HG03108 (cell line): ENCODE results near the gene APOB.
"Not testable (repeated sequence)": the region's sequence is repeated elsewhere in the genome, so short reads cannot be mapped to it uniquely, and the experiment has no call there.

Experiments
- ATAC-seq: cut with Tn5 transposase; IDR thresholded peaks from one replicate; pipeline ENCODE4 v1.9.1; 2021; ENCODE audit warnings: moderate library complexity; ENCODE audit not compliant: unreplicated experiment

Gene APOB

GRCh38 chr2:21034156-21034971 is 9.5 kb downstream of the APOB start:
- ATAC-seq, result no peak

GRCh38 chr2:21033237-21034155 is 10.4 kb downstream of the APOB start:
- no peak for ATAC-seq

GRCh38 chr2:21032338-21033236 is 11.3 kb downstream of the APOB start:
- no peak for ATAC-seq

GRCh38 chr2:21030983-21031968 is 12.6 kb downstream of the APOB start:
- ATAC-seq, result no peak

- ATAC-seq, result no peak
Measured at GRCh38 chr2:21029519-21029918, 14.4 kb downstream of the APOB start.

- ATAC-seq, result not testable (repeated sequence)
Measured at GRCh38 chr2:21028951-21029350, 14.9 kb downstream of the APOB start.

GRCh38 chr2:21028021-21028947 is 15.6 kb downstream of the APOB start:
- no peak for ATAC-seq

- ATAC-seq, result no peak
Measured at GRCh38 chr2:21026479-21027282, 17.2 kb downstream of the APOB start.

- ATAC-seq, result no peak
Measured at GRCh38 chr2:21025690-21026478, 18.0 kb downstream of the APOB start.

GRCh38 chr2:21024722-21025389 is 19.0 kb downstream of the APOB start:
- no peak for ATAC-seq

- no peak for ATAC-seq
Measured at GRCh38 chr2:21024198-21024597, 19.7 kb downstream of the APOB start.

- ATAC-seq, result no peak
Measured at GRCh38 chr2:21023419-21024181, 20.3 kb downstream of the APOB start.

GRCh38 chr2:21022792-21023367 is 21.0 kb downstream of the APOB start:
- no peak for ATAC-seq

- ATAC-seq, result no peak
Measured at GRCh38 chr2:21021430-21021829, 22.4 kb downstream of the APOB start.

- ATAC-seq, result no peak
Measured at GRCh38 chr2:21020668-21021288, 23.1 kb downstream of the APOB start.
